ENCODE results near the gene PCBP3.
"Not testable (repeated sequence)": the region's sequence is repeated elsewhere in the genome, so short reads cannot be mapped to it uniquely, and the experiment has no call there.

PCBP3 gene

DNA sequence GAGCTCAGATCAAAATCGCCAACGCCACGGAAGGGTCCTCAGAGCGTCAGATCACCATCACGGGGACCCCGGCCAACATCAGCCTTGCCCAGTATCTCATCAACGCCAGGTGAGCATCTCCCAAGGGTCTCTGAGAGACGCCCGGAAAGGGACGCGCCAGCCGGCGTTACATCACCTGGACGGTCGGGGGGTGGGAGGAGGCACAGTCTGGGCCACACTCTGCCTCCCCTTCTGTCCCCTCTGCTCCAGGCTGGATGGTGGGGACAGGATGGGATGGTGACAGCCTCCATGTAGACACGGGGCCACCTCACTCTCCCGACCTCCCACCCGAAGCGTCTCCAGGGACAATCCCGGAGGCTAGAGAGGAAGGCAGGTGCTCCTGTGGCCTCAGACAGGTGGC is 296.6 kb downstream of the PCBP3 start:
- no peak for DNase-seq (ENCODE audit: low read depth in 1 of 2, low spot score in 1 of 2)

DNA sequence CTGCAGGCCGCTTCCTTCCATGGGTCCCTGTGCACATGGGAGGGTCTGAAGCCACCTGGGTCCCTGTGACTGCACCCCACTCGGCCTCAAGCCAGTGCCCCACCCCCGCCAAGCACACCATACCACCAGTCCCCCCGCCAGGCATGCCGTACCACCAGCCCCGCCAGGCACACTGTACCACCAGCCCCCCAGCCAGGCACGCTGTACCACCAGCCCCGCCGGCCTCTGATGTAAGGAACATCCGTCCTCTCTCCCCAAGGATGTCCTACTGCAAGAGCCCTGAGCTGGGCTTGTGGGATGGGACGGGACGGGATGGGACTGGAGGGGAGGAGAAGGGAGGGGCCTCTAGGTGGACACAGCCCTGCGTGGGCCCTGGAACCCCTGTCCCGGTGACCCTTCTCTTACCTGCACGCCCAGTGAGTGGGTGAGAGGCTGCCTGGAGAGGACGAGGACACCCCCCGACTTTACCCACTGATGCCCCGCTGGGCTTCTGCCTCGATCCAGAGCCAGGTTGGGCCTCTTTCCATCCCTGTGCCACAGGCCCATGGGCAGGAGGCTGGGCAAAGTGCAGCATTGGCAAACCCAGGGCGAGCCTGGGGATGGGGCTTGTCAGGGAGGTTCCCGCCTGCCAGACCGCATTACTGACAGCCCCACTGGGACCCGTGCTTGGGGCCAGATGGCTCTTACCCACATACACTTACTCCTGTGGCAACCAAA is 297.3 kb downstream of the PCBP3 start:
- no peak for DNase-seq (ENCODE audit: low read depth in 1 of 2, low spot score in 1 of 2)

- no peak for DNase-seq (ENCODE audit: low read depth in 1 of 2, low spot score in 1 of 2)
These were observed 297.8 kb downstream of the PCBP3 start for GRCh38 chr21:45941338-45941710.

DNA sequence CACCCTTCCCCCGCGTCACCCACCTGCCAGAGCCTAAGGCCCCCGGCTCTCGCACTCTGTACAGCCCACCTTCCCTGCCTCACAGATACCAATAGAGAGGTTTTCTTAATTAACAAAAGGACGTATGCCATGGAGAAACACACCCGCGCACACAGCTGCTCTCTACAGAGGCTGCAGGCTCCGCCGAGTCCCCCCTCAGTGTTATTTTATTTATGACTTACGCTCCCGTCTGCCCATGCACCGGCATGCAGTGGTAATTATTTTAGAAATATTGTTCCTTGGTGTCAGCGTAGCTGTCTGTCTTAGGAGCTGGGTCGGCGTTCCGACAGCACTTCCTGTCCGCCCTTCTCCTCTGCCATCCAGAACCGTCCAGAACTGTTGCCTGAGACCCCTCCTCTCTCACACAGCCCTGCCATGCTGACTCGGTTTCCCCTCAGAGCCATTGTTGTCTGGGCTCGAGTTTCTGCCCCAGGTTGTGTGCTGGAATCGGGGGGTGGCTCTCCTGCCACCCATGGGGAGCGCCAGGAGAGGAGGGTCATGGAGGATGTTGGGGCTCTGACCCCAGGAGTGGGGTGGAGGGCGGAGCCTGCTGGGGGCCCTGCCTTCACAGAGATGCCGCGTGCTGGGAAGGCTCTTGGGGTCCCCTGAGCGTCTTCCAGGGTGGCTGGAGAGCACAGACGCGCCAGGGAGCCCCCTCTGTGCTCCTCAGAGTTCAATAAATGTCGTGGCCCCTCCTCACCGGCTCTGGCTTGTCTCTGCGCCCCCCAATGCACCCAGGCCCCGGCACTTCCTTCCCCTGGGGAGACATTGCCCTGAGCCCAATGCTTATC is 298.4 kb downstream of the PCBP3 start:
- DNase-seq (ENCODE audit: low read depth in 1 of 2, low spot score in 1 of 2) = no peak

GRCh38 chr21:45942755-45943629 is 299.5 kb downstream of the PCBP3 start:
- no peak for DNase-seq (ENCODE audit: low read depth in 1 of 2, low spot score in 1 of 2)

DNA sequence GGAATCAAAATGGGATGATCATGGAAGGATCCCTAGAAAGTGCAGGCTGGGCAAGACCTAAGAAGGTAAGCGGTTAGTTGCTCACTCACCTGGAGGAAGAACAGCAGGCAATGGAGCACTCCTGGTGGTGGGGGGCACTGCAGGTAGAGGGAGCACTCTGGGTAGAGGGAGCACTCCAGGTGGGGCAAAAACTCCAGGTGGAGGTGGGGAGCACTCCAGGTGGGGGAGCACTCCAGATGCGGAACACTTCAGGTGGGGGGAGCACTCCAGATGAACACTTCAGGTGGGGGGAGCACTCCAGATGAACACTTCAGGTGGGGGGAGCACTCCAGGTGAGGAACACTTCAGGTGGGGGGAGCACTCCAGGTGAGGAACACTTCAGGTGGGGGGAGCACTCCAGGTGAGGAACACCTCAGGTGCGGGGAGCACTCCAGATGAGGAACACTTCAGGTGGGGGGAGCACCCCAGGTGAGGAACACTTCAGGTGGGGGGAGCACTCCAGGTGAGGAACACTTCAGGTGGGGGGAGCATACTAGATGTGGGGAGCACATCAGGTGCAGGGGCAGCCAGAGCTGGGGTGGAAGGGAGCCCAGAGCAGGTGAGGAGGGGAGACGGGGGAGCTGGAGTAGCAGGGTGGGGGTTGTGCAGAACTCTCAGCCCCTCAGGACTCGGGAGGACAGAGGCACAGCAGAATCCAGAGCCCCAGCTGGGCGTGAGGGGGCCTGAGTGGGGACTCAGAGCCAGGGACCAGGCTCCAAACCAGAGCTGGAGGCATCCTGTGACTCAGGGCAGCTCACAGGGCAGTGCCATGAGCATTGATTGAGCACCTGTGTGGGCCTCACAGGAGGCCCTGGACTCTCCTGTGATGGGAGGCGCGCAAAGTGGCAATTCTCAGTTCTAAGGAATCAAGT is 300.4 kb downstream of the PCBP3 start:
- DNase-seq (ENCODE audit: low read depth in 1 of 2, low spot score in 1 of 2) = no peak

DNA sequence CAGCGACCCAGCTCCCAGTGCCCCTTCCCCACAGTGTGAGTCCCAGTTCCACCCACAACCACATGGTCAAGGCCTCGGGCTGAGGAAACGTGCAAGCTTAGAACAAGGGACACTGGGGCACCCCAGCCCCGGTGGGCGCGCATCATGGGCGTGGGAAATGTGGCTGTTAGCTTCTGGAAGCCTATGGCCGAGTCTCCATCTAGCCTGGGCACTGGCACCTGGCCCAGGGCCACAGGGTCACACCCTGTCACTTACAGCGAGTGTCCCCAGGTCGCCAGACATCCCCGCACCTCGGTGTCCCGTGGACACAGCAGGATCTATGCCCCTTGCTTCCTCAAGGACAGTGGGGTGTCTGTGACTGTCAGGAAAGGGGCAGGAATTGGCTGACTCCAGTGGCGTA is 301.1 kb downstream of the PCBP3 start:
- no peak for DNase-seq (ENCODE audit: low read depth in 1 of 2, low spot score in 1 of 2)

DNA sequence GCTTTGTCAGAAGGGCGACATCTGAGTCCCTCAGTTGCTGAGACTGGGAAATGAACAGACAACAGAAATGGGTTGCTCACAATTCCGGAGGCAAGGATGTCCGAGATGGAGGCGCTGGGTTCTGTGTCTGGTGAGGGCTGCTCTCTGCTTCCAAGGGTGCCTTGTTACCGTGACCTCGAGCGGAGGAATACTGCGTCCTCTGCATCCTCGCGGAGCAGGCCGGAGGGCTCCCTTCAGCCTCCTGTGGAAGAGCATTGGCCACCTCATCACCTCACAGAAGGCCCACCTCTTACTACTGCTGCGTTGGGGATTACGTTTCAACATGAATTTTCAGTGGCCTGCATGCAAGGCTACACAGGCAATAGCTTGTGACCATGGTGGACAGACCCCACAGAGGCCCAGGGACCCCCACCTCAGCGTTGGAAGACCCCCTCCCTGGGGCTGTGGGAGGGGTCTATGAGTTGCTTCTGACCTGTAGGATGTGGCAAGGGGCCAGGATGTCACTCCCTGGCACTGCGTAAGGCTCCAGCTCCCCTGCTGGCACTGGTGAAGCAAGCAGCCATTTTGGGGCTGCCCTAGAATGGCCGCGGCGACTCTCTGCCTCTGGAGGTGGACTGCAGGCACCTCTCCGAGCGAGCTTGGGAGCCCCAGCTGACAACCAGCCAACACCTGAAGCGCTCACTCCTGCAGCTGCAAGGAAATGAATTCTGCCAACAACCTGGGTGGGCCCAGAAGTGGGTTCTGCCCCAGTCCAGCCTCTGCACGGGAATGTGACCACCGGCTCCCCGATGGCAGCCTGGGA is 301.7 kb downstream of the PCBP3 start:
- no peak for DNase-seq (ENCODE audit: low read depth in 1 of 2, low spot score in 1 of 2)

DNA sequence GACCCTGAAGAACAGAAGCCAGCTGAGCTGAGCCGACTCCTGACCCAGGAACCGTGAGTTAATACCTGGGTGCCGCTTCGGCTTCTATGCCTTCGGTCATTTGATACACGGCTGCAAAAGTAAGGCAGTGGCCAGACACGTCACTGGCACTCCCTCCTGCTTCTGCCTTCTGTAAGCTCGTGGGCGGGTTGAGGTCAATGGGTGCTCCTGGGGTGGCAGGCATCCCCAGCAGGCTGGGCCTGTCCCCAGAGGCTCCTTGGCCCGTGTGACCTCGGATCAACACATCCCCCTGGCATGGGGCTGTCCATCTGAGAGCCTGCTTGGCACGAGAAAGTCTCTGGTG is 302.3 kb downstream of the PCBP3 start:
- DNase-seq (ENCODE audit: low read depth in 1 of 2, low spot score in 1 of 2) = no peak

- no peak for DNase-seq (ENCODE audit: low read depth in 1 of 2, low spot score in 1 of 2)
These were observed 303.8 kb downstream of the PCBP3 start for GRCh38 chr21:45947296-45947695.

DNA sequence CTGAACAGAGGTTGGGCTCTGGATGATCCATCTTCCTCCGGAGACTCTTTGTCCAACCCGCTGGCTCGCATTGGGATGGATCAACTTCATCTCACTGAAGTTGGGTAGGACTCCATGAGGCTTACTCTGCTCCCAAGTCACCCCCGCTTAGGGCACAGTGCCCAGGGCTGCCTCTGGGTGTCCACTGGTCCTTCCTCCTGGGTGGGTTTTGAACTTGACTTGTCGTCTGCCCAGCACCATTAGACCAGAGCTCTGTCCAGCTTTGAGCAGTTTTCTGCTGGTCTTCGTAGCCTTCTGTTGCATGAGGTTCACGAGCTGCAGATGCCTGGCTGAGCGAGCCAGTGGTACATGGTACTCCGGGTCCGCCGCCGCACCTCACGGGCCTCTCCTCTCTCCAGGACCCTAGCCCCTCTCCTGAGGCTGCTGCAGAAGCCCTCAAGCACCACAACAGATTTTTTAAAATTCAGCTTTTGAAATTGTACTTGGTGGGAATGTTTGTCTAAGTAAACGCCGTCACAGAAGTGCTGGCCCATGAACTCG is 304.3 kb downstream of the PCBP3 start:
- DNase-seq (ENCODE audit: low read depth in 1 of 2, low spot score in 1 of 2) = no peak

GRCh38 chr21:45948576-45949141 is 305.1 kb downstream of the PCBP3 start:
- DNase-seq (ENCODE audit: low read depth in 1 of 2, low spot score in 1 of 2) = no peak

GRCh38 chr21:45949928-45950739 is 306.6 kb downstream of the PCBP3 start:
- no peak for DNase-seq (ENCODE audit: low read depth in 1 of 2, low spot score in 1 of 2)

DNA sequence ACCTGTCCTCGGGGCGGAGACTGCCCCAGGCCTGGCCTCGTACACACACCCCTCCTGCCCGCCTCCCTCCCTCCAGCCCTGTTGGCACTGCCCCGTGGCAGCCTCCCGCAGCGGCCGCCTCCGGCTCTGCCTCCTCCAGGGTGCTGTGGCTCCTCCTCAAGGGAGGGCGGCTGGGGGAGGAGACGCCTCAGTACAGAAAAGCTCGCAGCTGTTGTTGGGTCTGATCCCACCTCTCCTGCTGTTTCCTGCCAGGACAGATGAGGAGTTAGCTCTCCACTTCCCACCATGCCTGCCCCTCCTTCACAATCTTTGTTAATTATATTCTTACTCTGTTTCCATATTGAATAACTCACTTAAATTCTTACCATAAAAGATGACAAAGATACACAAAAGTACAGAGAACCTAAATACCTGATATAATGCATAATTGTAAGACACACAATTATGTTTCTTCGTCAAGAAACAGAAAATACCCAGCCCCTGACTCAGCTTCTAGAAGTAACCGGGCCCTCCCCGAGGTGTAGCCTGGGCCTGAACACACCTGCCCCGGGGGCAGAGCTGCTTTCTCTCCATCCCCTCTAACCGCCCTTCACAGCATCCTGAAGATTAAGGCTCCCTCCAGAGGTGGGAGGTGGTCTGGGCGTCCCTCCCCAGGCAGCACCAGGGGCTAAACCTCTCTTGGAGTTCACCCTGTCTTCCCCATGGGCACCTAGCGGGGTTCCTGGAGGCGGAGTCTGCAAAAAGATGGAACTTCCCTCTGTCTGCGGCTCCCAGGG is 307.4 kb downstream of the PCBP3 start:
- no peak for DNase-seq (ENCODE audit: low read depth in 1 of 2, low spot score in 1 of 2)

- no peak for DNase-seq (ENCODE audit: low read depth in 1 of 2, low spot score in 1 of 2)
These were observed 308.2 kb downstream of the PCBP3 start for GRCh38 chr21:45951676-45952075.

DNA sequence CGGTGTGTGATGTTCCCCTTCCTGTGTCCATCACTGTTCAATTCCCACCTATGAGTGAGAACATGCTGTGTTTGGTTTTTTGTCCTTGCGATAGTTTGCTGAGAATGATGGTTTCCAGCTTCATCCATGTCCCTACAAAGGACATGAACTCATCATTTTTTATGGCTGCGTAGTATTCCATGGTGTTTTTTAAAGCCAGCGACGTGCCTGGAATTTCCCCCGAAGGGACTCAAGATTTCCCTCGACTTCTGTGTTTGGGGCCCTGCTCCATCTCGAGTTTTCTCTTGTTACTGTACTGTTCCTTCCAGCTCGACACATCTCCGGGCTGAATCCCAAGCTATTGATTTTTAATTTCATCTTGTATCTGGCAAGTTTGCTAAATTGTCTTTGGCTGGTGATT is 309.0 kb downstream of the PCBP3 start:
- not testable (repeated sequence) for DNase-seq (ENCODE audit: low read depth in 1 of 2, low spot score in 1 of 2)

DNA sequence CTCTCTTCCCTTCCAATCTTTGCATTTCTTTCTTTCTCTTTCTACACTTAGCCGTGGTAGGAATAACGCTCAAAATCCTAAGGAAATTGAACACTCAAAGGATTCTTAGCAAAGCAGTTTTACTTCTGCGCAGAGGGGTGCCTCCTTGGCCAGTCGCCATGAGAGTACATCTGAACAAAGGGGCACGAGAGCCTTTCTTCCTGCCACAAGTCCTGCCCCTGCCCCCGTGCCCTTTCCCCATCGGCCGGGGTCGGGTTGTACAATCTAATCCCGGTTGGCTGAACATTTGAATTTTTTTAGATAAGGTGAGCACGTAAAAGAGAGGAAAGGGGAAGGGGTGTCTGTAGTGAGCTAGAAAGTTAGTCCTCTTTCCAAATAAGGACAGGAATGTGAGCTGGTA is 309.4 kb downstream of the PCBP3 start:
- no peak for DNase-seq (ENCODE audit: low read depth in 1 of 2, low spot score in 1 of 2)

GRCh38 chr21:45954261-45954660 is 310.7 kb downstream of the PCBP3 start:
- no peak for DNase-seq (ENCODE audit: low read depth in 1 of 2, low spot score in 1 of 2)

Data from activated T-helper 1 cell treated with anti-CD3 and anti-CD28 coated beads, Interleukin-2, amount 50 U/mL, for 16 hours (primary cell).